CD4-positive, alpha-beta T cell treated with Interleukin-15 for 4 hours (primary cell): ENCODE data around the gene THEMIS.
"Not testable (repeated sequence)": the region's sequence is repeated elsewhere in the genome, so short reads cannot be mapped to it uniquely, and the experiment has no call there.

Source experiments
- DNase-seq: peaks from one replicate; pipeline ENCODE4 v3.0.0-alpha.2; 2020; ENCODE audit warnings: low spot score

Gene THEMIS

DNA sequence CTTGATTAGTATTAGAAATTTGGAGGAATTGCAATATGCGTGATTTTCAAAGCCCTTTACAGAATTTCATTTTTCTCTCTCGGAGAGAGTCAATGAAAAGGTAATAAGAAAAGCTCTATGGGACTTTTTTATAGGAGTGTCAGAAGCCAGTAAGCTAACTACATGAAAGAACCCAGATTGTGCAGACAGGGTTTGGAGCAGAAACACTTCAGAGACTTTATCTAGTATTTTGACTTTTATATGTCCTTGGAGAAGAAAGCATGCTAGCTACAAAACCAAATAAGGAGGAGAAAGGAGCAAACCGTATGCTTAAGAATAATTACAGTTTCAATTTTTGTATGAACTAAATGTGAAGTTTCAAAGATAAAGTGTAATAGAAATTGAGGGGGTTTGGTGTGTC is 182.2 kb downstream of the THEMIS start:
- no peak for DNase-seq

DNA sequence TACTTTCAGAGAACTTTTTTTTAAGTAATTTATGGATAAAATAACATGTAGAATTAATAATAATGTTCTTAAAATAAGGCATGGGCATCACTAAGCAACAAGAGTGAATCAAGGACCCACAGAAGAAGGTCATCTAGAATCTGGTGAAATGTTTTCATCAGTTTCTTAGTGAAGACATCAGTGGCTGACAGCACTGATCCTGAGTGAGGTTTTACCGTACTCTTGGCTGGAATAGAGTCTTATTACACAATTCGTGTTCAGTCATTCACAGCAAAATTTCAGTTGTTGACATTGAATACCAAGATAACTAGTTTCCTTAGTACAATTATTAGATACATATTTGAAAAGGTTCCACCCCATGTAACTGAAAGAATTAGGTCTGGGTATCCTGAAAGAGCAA is 183.5 kb downstream of the THEMIS start:
- DNase-seq, result no peak

DNA sequence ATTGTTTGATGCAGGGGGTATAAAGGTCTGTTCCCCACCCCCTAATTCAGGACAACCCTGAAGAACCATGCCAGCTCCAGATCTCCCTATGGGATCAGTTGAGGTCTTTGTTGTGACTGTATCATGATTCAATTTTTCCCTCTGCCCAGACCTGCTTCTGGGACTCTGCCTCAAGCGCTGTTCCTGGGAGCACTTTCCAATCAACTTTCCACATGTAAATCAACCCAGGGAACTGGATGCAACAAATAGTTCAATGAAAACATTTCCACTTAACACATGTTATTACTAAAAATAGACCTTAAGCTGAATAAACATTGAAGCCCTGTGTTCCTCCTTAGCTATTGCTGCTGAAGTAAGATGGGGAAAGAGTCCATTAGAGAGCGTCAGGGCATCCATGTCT is 184.4 kb downstream of the THEMIS start:
- DNase-seq, result no peak

DNA sequence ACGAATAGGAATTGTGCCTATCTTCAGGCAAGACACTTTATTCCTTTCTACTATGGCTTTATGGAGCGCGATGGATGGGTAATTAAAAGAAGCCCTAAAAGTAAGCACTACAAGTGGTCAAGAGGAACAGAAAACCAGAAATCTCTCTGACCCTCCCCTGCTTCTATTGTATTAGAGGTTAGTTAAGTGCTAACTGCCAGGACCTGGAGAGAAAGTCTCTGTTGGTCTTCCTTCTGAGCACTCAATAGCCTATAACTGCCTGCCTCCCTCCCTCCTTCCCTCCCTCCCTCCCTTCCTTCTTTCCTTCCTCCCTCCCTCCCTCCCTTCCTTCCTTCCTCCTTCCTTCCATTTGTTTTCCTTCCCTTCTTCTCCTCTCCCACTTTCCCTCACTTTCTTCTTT is 190.2 kb downstream of the THEMIS start:
- DNase-seq, result no peak

DNA sequence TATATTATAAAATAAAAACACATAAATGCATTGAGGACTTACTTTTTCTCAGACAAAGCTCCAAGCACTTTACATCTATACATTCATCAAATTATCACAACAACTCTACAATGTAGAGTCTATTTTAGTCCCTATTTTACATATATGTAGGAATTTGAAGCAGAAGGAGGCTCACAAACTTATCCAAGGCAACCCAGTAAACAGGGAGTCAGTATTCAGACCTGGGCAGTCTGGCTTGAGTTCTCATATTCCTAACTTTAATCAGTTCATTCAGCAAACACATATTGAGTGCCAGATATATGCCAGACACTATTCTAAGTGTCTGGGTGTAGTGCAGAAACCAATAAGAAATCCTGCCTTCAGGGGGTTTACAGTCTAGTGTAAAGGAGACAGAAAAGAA is 194.6 kb downstream of the THEMIS start:
- DNase-seq, result no peak

DNA sequence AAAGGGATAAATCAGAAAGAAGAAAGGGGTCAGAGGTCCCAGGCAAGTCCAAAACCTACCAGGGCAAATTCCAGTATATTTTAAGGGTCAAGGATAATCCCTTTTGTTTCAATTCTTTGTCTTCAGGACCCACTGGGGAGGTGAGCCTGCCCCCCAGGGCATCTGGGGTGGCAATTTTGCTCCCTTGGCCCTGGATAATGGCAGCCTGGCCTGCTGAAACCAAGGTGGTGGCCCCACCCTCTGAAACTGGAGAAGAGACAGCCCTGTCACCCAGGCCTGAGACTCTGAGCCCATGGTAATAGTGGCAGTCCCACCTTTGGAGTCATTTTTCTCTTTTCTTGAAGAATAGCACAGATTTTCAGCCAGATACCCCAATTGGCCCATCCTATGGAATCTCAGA is 205.8 kb downstream of the THEMIS start:
- DNase-seq, result no peak

DNA sequence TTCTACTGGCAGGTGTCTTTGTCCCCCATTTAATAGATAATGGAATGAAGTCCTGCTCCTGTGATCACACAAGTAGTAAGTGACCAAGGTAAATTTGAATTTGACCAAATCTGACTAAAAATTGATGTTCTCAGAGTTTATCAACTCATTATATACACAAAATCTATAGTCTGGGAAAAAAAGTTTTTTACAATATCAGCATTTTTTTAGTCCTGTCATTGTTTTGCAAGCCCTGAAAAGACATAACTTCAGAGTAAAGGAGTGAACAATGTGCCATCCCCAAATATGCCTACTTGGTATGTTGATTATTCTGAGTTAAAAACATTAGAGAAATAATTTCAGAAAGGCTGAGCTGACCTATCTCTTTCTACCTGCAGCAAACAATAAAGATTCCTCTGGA is 209.7 kb downstream of the THEMIS start:
- DNase-seq, result no peak

DNA sequence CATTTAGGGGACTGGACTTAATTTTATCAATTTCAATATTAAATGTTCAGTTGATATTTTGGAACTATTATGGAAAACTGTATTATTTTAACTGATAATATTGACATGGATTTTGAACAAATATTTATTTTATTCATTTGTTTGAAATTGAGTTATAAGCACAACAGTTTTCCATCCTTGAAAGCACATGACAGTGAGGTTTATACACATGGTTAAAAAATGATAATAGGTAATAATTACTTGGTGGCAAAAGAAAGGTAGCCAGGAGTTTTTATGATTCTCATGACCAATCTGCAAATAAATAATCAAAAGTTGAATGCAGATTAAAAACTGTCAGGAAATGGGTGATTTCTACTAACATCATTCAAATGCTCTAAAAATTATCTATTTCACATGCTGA is 210.3 kb downstream of the THEMIS start:
- DNase-seq, result no peak

DNA sequence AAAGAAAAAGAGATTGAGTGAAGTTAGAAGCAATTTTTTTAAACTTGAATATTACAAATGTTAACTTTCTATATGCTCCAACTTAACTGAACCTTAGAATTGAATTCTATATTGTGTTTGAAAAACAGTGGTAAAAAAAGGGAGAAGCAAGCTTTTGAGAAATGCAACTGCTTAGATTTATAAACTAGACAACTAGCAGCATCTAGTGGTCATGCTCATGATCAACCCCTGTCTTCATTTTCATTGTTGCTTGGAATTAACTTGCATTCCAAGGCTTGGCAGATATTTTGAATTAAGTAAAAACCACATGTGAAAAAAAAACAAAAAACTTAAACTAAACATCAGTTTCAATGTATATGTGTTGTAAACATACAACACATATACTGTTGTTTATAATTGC is 210.8 kb downstream of the THEMIS start:
- no peak for DNase-seq

DNA sequence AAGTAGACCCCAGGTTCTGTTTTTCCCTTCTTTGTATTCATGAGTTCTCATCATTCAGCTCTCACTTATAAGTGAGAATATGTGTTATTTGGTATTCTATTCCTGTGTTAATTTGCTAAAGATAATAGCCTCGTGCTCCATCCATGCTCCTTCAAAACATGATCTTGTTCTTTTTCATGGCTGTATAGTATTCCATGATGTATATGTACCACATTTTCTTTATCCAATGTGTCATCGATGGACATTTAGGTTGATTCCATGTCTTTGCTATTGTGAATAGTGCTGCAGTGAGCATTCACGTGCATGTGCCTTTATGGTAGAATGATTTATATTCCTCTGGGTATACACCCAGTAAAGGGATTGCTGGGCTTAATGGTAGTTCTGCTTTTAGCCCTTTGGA is 213.4 kb downstream of the THEMIS start:
- DNase-seq, result not testable (repeated sequence)

DNA sequence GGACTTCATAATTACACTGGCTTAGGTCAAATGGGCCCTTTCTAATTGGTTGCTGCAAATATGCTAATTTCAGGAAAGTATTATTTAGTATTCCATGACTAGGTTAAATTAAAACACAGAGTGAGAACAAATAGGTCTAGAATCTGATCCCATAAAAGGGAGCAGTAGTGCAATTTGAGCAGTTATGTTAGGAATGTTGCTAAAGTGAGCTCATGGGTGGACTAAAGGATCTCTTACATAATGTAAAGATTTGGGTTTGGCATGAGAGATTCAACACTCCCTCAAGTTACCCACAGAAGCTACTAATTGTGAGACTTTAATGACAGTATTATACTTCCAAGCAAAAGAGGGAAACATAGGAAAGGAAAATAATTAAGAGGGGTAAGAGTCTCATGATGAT is 214.8 kb downstream of the THEMIS start:
- DNase-seq, result no peak

DNA sequence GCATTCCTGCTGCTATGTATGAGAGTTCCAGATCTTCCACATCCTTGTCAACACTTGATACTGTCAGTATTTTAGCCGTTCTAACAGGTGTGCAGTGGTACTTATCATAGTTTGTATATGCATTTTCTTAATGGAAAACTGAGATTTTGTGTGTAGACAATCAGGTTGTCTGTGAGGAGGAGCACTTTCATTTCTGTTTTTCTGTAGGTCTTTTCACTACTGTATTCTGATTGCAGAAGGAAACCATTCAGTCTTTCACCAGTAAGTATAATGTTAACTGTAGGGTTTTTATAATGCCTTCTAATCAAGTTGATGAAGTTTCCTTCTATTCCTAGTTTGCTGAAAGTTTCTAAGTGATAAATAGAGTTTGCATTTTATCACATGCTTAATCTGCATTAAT is 216.4 kb downstream of the THEMIS start:
- DNase-seq, result no peak
